ENCODE results near the gene SCEL.

The SCEL gene

GRCh38 chr13:77535448-77535847 is at the start of gene SCEL:
Gene SCEL, plus strand, starts transcription at chr13:77535706. Its CDS starts 20,170 bp downstream, at chr13:77555876.
- Mint-ChIP-seq H3K36me3 (ENCODE audit: low read depth) (no peaks in the 10 kb centered on the region), H3K27ac (peak within 1 kb of the TSS in 2 of 3 experiments; percentile 4 to 57), H3K4me1 (peaks cover 19% of the 10 kb centered on the region), H3K4me3 (no peak within 1 kb of the TSS), H3K27me3 (ENCODE audit: low read depth) (peaks cover 3% of the 10 kb centered on the region), H3K9me3 (no peaks in the 10 kb centered on the region)
- TF ChIP-seq CTCF (IDR thresholded peaks at IDR 0.05; ENCODE audit: unreplicated experiment in 3 of 3): no peak

- no peak for TF ChIP-seq CTCF (IDR thresholded peaks at IDR 0.05; ENCODE audit: unreplicated experiment in 3 of 3)
- Mint-ChIP-seq H3K27ac (no peak overlapping the region), H3K4me1 (no peaks in the 10 kb centered on the region), H3K9me3 (peaks cover 6% of the 10 kb centered on the region), H3K4me3 (no peak overlapping the region), H3K36me3 (ENCODE audit: low read depth) (no peaks in the 10 kb centered on the region), H3K27me3 (ENCODE audit: low read depth) (no peaks in the 10 kb centered on the region)
Observed at GRCh38 chr13:77489566-77490337, 45.8 kb upstream of the SCEL start.

GRCh38 chr13:77492982-77493381 is 42.5 kb upstream of the SCEL start:
- peak; percentile 41 to 46 (median 45) for TF ChIP-seq CTCF (IDR thresholded peaks at IDR 0.05; ENCODE audit: unreplicated experiment in 3 of 3)
- no peak overlapping the region for H3K27ac Mint-ChIP-seq
- peaks cover 5% of the 10 kb centered on the region for H3K4me1 Mint-ChIP-seq
- no peak overlapping the region for H3K4me3 Mint-ChIP-seq
- H3K36me3 Mint-ChIP-seq (ENCODE audit: low read depth): no peaks in the 10 kb centered on the region
- no peaks in the 10 kb centered on the region for H3K27me3 Mint-ChIP-seq (ENCODE audit: low read depth)
- H3K9me3 Mint-ChIP-seq: no peaks in the 10 kb centered on the region

GRCh38 chr13:77494226-77494625 is 41.3 kb upstream of the SCEL start:
- Mint-ChIP-seq H3K4me1 (peaks cover 5% of the 10 kb centered on the region), H3K27me3 (ENCODE audit: low read depth) (no peaks in the 10 kb centered on the region), H3K9me3 (no peaks in the 10 kb centered on the region), H3K4me3 (no peak overlapping the region), H3K36me3 (ENCODE audit: low read depth) (no peaks in the 10 kb centered on the region), H3K27ac (no peak overlapping the region)
- no peak for TF ChIP-seq CTCF (IDR thresholded peaks at IDR 0.05; ENCODE audit: unreplicated experiment in 3 of 3)

GRCh38 chr13:77497350-77497749 is 38.2 kb upstream of the SCEL start:
- Mint-ChIP-seq H3K27ac (no peak overlapping the region), H3K4me3 (no peak overlapping the region), H3K4me1 (peaks cover 17% of the 10 kb centered on the region), H3K36me3 (ENCODE audit: low read depth) (no peaks in the 10 kb centered on the region), H3K9me3 (no peaks in the 10 kb centered on the region), H3K27me3 (ENCODE audit: low read depth) (no peaks in the 10 kb centered on the region)
- TF ChIP-seq CTCF (IDR thresholded peaks at IDR 0.05; ENCODE audit: unreplicated experiment in 3 of 3): no peak

- TF ChIP-seq CTCF (IDR thresholded peaks at IDR 0.05; ENCODE audit: unreplicated experiment in 3 of 3): no peak
- Mint-ChIP-seq H3K27me3 (ENCODE audit: low read depth) (no peaks in the 10 kb centered on the region), H3K36me3 (ENCODE audit: low read depth) (no peaks in the 10 kb centered on the region), H3K4me3 (no peak overlapping the region), H3K4me1 (peaks cover 17% of the 10 kb centered on the region), H3K27ac (no peak overlapping the region), H3K9me3 (no peaks in the 10 kb centered on the region)
Observed at GRCh38 chr13:77497835-77498234, 37.7 kb upstream of the SCEL start.
